DOHH2 (cell line): Measurements from ENCODE around the gene DRD1.

Experiments used
- EZH2phosphoT487 ChIP-seq: fragments of 200-600 bp; sonication (generic); IDR thresholded peaks from 2 replicates; pipeline ENCODE4 v1.6.1; 2017; ENCODE audit warnings: borderline replicate concordance, mild to moderate bottlenecking, antibody characterized with exemption, low read length, moderate library complexity, mixed read lengths
- TF ChIP-seq, protein P1 (sequence below): fragments of 200-600 bp; sonication (generic); IDR thresholded peaks from one replicate; pipeline ENCODE4 v1.5.1; 2014; ENCODE audit warnings: antibody characterized with exemption, mild to moderate bottlenecking, low read depth, low read length; ENCODE audit not compliant: poor library complexity, severe bottlenecking

- TF ChIP-seq, protein P1, sequence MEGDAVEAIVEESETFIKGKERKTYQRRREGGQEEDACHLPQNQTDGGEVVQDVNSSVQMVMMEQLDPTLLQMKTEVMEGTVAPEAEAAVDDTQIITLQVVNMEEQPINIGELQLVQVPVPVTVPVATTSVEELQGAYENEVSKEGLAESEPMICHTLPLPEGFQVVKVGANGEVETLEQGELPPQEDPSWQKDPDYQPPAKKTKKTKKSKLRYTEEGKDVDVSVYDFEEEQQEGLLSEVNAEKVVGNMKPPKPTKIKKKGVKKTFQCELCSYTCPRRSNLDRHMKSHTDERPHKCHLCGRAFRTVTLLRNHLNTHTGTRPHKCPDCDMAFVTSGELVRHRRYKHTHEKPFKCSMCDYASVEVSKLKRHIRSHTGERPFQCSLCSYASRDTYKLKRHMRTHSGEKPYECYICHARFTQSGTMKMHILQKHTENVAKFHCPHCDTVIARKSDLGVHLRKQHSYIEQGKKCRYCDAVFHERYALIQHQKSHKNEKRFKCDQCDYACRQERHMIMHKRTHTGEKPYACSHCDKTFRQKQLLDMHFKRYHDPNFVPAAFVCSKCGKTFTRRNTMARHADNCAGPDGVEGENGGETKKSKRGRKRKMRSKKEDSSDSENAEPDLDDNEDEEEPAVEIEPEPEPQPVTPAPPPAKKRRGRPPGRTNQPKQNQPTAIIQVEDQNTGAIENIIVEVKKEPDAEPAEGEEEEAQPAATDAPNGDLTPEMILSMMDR, result no peak
- TF ChIP-seq EZH2phosphoT487, result no peak
Measured at GRCh38 chr5:175472378-175472777, 28.4 kb upstream of the DRD1 start.
